ENCODE results near the gene ARHGAP26.
"Not testable (repeated sequence)": the region's sequence is repeated elsewhere in the genome, so short reads cannot be mapped to it uniquely, and the experiment has no call there.

Gene ARHGAP26

GRCh38 chr5:142904416-142904815, 134.2 kb downstream of the ARHGAP26 start:
- DNase-seq (ENCODE audit: low spot score) = no peak

- DNase-seq (ENCODE audit: low spot score) = no peak
Observed at GRCh38 chr5:142905348-142905747, 135.2 kb downstream of the ARHGAP26 start.

DNA sequence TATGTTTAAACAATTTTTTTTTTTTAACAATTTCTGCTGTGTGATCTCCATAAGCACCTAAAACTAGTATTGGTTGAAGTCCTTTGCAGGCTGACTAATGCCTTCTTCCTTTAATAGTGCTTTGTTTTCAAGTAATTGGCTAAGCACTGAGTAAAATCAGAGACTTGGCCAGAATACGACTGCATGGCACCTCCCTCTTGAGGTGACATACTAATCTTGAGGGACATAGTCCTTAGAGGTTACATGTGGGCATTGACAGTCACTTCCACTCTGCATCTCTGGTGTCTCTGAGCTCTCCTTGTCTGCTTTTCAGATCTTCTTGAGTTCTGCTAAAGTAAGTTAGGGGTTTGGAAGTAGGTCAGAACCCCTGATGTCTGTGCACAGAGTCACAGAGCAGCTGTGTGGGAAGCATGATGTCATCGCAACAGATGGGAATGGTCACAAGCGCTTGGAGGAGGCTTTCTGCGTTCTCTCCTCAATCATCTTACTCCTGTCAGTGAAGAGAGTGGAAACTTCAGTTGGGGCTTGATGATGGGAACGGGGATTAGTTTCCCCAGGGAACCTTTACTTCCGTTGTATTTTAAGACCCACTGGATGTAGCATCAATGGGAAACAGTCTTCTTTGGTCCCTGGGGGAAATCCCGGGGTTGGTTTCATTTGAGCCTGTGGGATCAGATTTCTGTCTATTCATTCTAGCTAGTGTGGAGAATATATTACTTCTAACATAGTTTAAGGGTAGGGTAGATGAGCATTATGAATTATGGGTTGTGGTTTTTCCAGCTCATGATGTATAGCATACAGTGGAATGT, 136.9 kb downstream of the ARHGAP26 start:
- DNase-seq (ENCODE audit: low spot score) = no peak

DNA sequence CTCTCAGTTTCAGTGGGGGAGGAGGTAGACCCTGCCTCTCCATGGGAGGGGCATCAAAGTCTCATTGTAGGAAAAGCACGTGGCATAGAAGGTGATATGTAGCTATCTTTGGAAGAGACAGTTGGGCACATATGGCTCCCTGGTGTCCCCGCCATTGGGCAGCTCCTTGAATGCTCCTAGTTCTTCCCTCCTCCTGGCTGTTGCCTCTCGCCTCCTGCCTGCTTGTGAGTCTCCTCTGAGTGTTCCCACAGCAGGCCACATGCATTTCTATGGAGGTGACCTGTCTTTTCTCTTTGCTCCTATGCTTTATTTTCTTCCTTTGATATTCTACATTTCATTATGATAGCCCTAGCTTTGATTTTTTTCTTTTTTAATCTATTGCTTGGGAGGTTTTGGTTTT, 138.5 kb downstream of the ARHGAP26 start:
- DNase-seq (ENCODE audit: low spot score) = no peak

DNA sequence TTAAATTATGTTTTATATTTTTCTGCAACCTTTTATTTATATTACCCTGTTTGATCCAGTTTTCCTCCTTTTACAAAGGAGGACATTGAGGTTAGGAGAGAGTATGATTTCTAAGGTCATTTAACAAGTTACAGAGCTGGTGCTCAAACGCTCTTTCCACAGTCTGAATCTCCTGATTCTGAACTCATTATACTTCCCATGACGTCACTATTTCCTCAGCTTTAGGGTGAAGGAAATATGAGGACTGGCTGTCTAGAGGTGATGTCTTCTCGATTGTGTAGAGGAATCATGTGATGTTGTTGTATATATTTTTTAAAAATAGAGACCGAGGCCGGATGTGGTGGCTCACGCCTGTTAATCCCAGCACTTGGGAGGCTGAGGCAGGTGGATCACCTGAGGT, 140.0 kb downstream of the ARHGAP26 start:
- no peak for DNase-seq (ENCODE audit: low spot score)

GRCh38 chr5:142911170-142911569, 141.0 kb downstream of the ARHGAP26 start:
- DNase-seq (ENCODE audit: low spot score) = no peak

GRCh38 chr5:142911775-142912174, 141.6 kb downstream of the ARHGAP26 start:
- DNase-seq (ENCODE audit: low spot score) = no peak

- no peak for DNase-seq (ENCODE audit: low spot score)
Observed at GRCh38 chr5:142913728-142914338, 143.7 kb downstream of the ARHGAP26 start.

- DNase-seq (ENCODE audit: low spot score) = no peak
Observed at GRCh38 chr5:142915038-142915437, 144.9 kb downstream of the ARHGAP26 start.

DNA sequence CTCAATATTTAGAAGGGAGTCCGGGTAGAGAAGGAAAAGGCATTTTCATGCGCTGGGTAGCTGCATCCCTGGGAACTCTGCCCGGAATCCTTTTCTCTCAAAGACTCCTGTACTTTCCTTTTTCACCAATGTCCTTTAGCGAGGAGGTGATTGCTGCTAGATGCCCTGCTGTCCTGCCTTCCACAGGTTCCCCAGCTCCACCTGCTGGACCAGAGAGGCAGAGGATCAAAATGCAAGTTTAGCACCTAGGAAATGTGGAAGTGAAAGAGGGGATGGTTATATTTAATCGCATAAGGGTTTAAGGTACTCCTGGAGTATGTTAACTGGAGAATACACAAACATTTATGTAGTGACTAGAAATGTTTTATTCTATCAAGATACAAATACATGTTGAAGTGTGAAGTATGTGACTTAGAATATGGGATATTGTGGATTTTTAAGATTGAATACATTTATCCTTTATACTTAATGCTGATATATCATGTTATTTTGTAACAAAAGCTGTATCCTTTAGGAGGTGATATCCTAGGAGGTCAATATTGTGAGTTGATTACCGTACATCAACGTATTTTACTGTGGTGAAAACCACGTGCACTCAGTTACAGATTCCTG, 145.7 kb downstream of the ARHGAP26 start:
- no peak for DNase-seq (ENCODE audit: low spot score)

DNA sequence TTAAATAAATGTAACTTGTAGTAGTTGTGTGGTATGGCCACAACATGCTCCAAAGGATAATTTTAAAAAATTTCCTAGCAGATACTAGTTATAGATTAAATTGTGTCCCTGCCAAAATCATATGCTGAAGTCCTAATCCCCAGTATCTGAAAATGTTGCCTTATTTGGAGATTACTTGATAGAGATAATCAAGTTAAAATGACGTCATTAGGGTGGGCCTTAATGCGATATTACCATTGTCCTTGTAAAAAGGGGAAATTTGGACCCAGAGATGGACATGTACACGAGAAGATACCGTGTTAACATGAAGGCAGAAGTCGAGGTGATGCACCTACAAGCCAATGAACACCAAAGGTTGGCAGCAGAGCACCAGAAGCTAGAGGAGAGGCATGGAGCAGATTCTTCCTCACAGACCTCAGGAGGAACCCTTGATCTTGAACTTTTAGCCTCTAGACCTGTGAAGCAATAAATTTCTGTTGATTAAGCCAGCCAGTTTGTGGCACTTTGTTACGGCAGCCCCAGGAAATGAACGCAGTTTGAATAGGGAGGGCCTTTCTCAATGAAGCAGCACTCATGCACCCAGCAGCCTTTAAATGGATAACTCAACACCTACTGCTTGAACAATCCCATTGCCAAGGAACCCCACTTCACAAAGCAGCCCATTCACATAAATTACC, 148.9 kb downstream of the ARHGAP26 start:
- no peak for DNase-seq (ENCODE audit: low spot score)

DNA sequence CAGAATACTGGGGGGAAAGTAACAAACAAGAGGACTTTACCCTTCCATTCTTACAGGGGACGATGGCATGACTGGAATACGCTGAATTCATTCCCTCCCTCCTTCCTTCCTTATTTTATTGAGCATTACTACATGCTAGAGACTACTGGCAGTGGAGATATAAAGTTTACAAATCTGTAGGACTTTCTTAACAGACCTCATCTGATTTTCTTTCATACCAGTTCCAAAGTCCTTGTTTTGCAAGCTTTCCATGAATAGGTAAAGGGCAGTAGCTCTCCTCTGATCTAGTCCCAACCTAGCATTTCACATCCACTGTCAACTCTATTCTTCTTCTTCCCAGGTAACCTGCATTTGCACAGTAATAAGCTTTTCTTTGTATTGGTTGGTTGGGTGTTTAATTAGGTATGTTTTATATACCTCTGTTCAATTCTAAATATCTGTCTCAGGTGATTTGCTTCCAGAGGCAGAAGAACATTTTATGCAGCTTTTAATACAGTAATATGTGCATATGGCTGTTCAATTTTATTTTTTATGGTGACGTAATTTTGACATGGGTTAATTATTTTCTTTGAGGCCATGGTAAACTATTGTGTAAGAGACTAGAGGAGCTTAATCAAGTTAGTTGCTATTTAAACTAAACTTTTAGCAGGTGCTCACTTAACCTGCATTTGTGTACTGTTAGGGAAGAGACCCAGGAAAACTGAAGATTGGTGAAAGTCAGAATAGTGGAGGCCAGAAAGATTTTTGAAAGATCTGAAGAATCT, 150.9 kb downstream of the ARHGAP26 start:
- DNase-seq (ENCODE audit: low spot score) = no peak

- DNase-seq (ENCODE audit: low spot score) = peak; percentile 53
Observed at GRCh38 chr5:142922223-142922952, 152.2 kb downstream of the ARHGAP26 start.

DNA sequence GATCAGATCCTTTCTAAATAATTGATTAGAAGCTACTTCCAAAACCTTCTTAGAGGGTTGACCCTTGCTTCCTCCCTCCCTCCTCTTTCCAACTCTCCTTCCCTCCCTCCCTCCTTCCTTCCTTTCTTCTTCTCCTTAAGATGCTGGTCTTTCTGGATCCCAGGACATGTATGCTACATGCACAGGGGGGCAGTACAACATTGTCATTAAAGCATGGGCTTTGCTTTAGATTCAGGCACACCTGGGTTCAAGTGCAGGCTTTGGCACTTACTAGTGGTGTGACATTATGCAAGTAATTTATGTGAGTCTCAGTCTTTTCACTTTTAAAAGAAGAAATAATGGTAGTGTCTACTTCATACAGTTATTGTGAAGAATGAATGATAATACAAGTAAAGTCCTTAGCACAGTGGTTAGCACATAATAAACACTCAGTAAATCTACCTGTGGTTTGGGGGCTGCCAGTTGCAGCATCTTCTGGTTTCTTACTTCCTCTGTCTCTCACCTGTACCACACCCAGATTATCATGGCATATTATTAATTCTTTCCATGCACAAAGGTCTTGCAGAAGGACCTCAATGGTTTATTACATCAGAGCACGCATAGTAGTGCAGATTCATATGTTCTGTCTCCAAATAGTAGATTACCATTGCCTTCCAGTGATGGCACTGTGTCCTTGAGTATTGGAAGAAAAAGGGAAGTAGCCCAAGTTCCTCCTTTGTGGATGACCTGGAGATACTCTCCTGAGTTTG, 154.1 kb downstream of the ARHGAP26 start:
- DNase-seq (ENCODE audit: low spot score) = peak; percentile 53

DNA sequence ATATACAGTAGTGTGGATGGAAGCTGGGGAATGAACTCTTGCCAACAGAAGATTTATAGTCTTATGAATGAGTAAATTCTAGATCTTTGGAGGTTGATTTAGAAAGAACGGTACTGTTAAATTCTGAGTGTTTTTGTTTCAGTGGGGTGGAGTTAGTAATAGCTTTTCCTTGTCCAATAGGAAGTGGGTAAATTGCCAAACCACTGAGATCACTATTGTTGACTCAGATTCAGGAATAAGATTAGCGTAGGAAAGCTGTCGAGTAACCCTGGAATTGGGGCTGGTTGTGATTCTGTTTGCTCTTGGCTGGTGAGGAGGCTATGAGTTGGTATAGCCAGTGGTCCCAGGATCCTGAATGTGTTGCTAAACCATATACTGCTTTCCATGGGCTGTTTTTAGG, 155.6 kb downstream of the ARHGAP26 start:
- no peak for DNase-seq (ENCODE audit: low spot score)

DNA sequence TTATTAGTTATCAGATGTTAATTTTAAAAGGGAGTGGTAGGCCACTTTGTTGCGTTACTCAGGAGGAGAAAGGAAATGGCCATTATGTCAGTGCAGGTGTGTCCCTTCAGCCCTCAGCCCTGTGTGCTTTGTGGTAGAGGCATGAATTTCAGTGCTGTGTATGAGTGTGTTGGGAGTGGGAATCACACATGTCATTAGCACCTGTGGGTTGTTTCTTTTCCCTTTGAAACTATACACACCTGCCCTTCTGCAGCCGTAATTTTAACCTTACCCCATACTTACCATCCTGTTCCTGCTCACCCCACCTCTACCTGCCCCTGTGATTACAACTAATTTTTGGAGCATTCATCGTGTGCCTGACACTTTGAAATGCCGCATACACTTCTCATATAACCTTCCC, 156.4 kb downstream of the ARHGAP26 start:
- no peak for DNase-seq (ENCODE audit: low spot score)

- not testable (repeated sequence) for DNase-seq (ENCODE audit: low spot score)
Observed at GRCh38 chr5:142928999-142929398, 158.8 kb downstream of the ARHGAP26 start.

DNA sequence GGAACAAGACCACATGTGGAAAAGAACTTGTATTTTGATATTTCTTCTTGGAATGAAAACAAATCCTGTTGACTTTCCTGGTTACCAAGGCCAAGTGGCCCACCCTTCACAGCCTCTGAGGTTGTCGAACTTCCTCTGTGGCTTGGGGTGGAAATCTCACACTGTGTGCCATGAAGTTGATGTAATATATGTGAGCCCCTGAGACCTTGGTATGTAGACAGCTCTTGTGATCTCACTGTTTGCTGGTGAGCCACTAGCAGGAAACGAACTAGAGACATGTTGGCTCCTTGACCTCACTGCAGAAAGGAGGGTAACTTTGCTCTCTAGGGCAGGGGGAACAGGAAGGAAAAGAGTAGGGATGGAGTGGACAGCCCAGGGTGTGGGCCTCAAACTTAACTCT, 159.4 kb downstream of the ARHGAP26 start:
- DNase-seq (ENCODE audit: low spot score) = peak; percentile 56

- DNase-seq (ENCODE audit: low spot score) = no peak
Observed at GRCh38 chr5:142930395-142931110, 160.4 kb downstream of the ARHGAP26 start.
